SK-N-SH (cell line): ENCODE data around the gene STK39.

Experiments
- CTCF ChIP-seq: fragments of 200-600 bp; sonication (generic); IDR thresholded peaks from 2 replicates; pipeline ENCODE4 v1.6.1; 2017; ENCODE audit warnings: antibody characterized with exemption, mild to moderate bottlenecking, moderate library complexity
- EZH2phosphoT487 ChIP-seq: fragments of 200-600 bp; sonication (generic); IDR thresholded peaks from 2 replicates; pipeline ENCODE4 v1.6.1; 2017; ENCODE audit warnings: low read depth, mixed run types, mild to moderate bottlenecking, antibody characterized with exemption, moderate library complexity, borderline replicate concordance
- IRF3 ChIP-seq: fragments of 150-350 bp; IDR thresholded peaks from 2 replicates; pipeline ENCODE4 v1.6.1; 2016; ENCODE audit warnings: mild to moderate bottlenecking, low read depth, low read length
- JUND ChIP-seq: IDR thresholded peaks from 2 replicates; pipeline ENCODE4 v1.4.0; 2012
- NFIC ChIP-seq: IDR thresholded peaks from 2 replicates; pipeline ENCODE4 v1.4.0; 2012; ENCODE audit warnings: borderline replicate concordance
- PBX3 ChIP-seq: IDR thresholded peaks from 2 replicates; pipeline ENCODE4; 2012
- POLR2AphosphoS5 ChIP-seq: IDR thresholded peaks from 2 replicates; pipeline ENCODE4 v1.6.1; 2012; ENCODE audit warnings: low read depth, low read length
- RAD21 ChIP-seq: IDR thresholded peaks from 2 replicates; pipeline ENCODE4 v1.6.1; 2012; ENCODE audit warnings: mild to moderate bottlenecking, low read length
- RCOR1 ChIP-seq: fragments of 150-350 bp; IDR thresholded peaks from 2 replicates; pipeline ENCODE4 v1.6.1; 2017; ENCODE audit warnings: antibody characterized with exemption, low read length
- REST ChIP-seq: IDR thresholded peaks from 2 replicates; pipeline ENCODE4 v1.6.1; 2012; ENCODE audit warnings: mild to moderate bottlenecking, low read depth, low read length, moderate library complexity
- SMC3 ChIP-seq: IDR thresholded peaks from 2 replicates; pipeline ENCODE4 v1.6.1; 2012; ENCODE audit warnings: low read depth, low read length, improper control_type of control experiment
- TEAD4 ChIP-seq: IDR thresholded peaks from 2 replicates; pipeline ENCODE4 v1.4.0; 2012; ENCODE audit warnings: mild to moderate bottlenecking, borderline replicate concordance; ENCODE audit not compliant: insufficient read depth
- USF1 ChIP-seq: IDR thresholded peaks from 2 replicates; pipeline ENCODE4 v1.4.0; 2012; ENCODE audit warnings: low read depth, borderline replicate concordance

- TF ChIP-seq USF1 (no peak), CTCF (no peak), EZH2phosphoT487 (no peak), IRF3 (no peak), JUND (no peak), RAD21 (no peak), SMC3 (no peak), REST (no peak), POLR2AphosphoS5 (no peak), NFIC (no peak), PBX3 (no peak), RCOR1 (no peak), TEAD4 (no peak)
Measured at GRCh38 chr2:168239281-168239680, 8.1 kb downstream of the STK39 start.
